ENCODE results near the gene CAPRIN1. TPM values are rescaled to one million over a fixed set of nuclear protein-coding genes. Genes with fewer than 3 reads are reported as not detected.
"Not testable (repeated sequence)": the region's sequence is repeated elsewhere in the genome, so short reads cannot be mapped to it uniquely, and the experiment has no call there.

CAPRIN1 gene
- total RNA-seq, 1 experiment from 2014 or later = 199 TPM

- Histone ChIP-seq H3K4me3 (no peak overlapping the region), H3K9me3 (no peaks in the 10 kb centered on the region), H3K27me3 (no peaks in the 10 kb centered on the region), H3K36me3 (peaks cover 65% of the 10 kb centered on the region)
- DNase-seq = no peak
These were observed 16.6 kb downstream of the CAPRIN1 start for GRCh38 chr11:34068111-34068510.

GRCh38 chr11:34071306-34071705 lies 19.8 kb downstream of the CAPRIN1 start:
- DNase-seq, H3K9me3 ChIP-seq, H3K4me3 ChIP-seq, H3K27me3 ChIP-seq: not testable (repeated sequence)
- H3K36me3 ChIP-seq = peaks cover 70% of the 10 kb centered on the region

GRCh38 chr11:34072041-34072440 lies 20.5 kb downstream of the CAPRIN1 start:
- H3K27me3 ChIP-seq = no peaks in the 10 kb centered on the region
- H3K4me3 ChIP-seq = no peak overlapping the region
- no peak for DNase-seq
- H3K9me3 ChIP-seq = no peaks in the 10 kb centered on the region
- H3K36me3 ChIP-seq = peaks cover 74% of the 10 kb centered on the region

GRCh38 chr11:34072832-34073231 lies 21.3 kb downstream of the CAPRIN1 start:
- no peak for DNase-seq
- Histone ChIP-seq H3K36me3 (peaks cover 74% of the 10 kb centered on the region), H3K27me3 (no peaks in the 10 kb centered on the region), H3K4me3 (no peak overlapping the region), H3K9me3 (no peaks in the 10 kb centered on the region)

GRCh38 chr11:34074391-34074790 lies 22.9 kb downstream of the CAPRIN1 start:
- Histone ChIP-seq H3K9me3 (no peaks in the 10 kb centered on the region), H3K27me3 (no peaks in the 10 kb centered on the region), H3K36me3 (peaks cover 90% of the 10 kb centered on the region), H3K4me3 (no peak overlapping the region)
- no peak for DNase-seq

GRCh38 chr11:34075178-34075820 lies 23.8 kb downstream of the CAPRIN1 start:
- no peaks in the 10 kb centered on the region for H3K27me3 ChIP-seq
- no peak overlapping the region for H3K4me3 ChIP-seq
- peaks cover 92% of the 10 kb centered on the region for H3K36me3 ChIP-seq
- no peak for DNase-seq
- no peaks in the 10 kb centered on the region for H3K9me3 ChIP-seq

- H3K27me3 ChIP-seq = no peaks in the 10 kb centered on the region
- peaks cover 98% of the 10 kb centered on the region for H3K36me3 ChIP-seq
- DNase-seq = no peak
- H3K9me3 ChIP-seq = no peaks in the 10 kb centered on the region
- no peak overlapping the region for H3K4me3 ChIP-seq
These were observed 29.1 kb downstream of the CAPRIN1 start for GRCh38 chr11:34080609-34081008.

- peaks cover 94% of the 10 kb centered on the region for H3K36me3 ChIP-seq
- no peak for DNase-seq
- H3K9me3 ChIP-seq = no peaks in the 10 kb centered on the region
- H3K4me3 ChIP-seq = no peak overlapping the region
- H3K27me3 ChIP-seq = no peaks in the 10 kb centered on the region
These were observed 33.1 kb downstream of the CAPRIN1 start for GRCh38 chr11:34084637-34085036.

- peaks cover 96% of the 10 kb centered on the region for H3K36me3 ChIP-seq
- no peaks in the 10 kb centered on the region for H3K9me3 ChIP-seq
- no peak overlapping the region for H3K4me3 ChIP-seq
- no peaks in the 10 kb centered on the region for H3K27me3 ChIP-seq
- no peak for DNase-seq
These were observed 35.2 kb downstream of the CAPRIN1 start for GRCh38 chr11:34086554-34087283.

- H3K4me3 ChIP-seq = no peak overlapping the region
- no peaks in the 10 kb centered on the region for H3K27me3 ChIP-seq
- H3K36me3 ChIP-seq = peaks cover 94% of the 10 kb centered on the region
- no peak for DNase-seq
- no peaks in the 10 kb centered on the region for H3K9me3 ChIP-seq
These were observed 40.3 kb downstream of the CAPRIN1 start for GRCh38 chr11:34091825-34092224.

GRCh38 chr11:34094900-34095299 lies 43.4 kb downstream of the CAPRIN1 start:
- H3K4me3 ChIP-seq, H3K9me3 ChIP-seq, DNase-seq, H3K27me3 ChIP-seq: not testable (repeated sequence)
- peaks cover 99% of the 10 kb centered on the region for H3K36me3 ChIP-seq

- Histone ChIP-seq H3K4me3 (no peak overlapping the region), H3K27me3 (no peaks in the 10 kb centered on the region), H3K36me3 (peaks cover 83% of the 10 kb centered on the region), H3K9me3 (no peaks in the 10 kb centered on the region)
- DNase-seq = no peak
These were observed 47.3 kb downstream of the CAPRIN1 start for GRCh38 chr11:34098813-34099212.

GRCh38 chr11:34104680-34105078 lies 53.1 kb downstream of the CAPRIN1 start:
- Histone ChIP-seq H3K36me3 (peaks cover 54% of the 10 kb centered on the region), H3K4me3 (peak overlapping the region; percentile 94), H3K9me3 (no peaks in the 10 kb centered on the region), H3K27me3 (no peaks in the 10 kb centered on the region)
- no peak for DNase-seq

- DNase-seq = peak; percentile 97
- peak within 1 kb of the TSS; percentile 94 for H3K4me3 ChIP-seq
- peaks cover 54% of the 10 kb centered on the region for H3K36me3 ChIP-seq
- no peaks in the 10 kb centered on the region for H3K27me3 ChIP-seq
- H3K9me3 ChIP-seq = no peaks in the 10 kb centered on the region
These were observed 53.8 kb downstream of the CAPRIN1 start, which contains the start of gene NAT10 for GRCh38 chr11:34105079-34105956. TSS of gene NAT10 (plus strand) at chr11:34105629. CDS start at chr11:34108226, 2,597 bp downstream.

GRCh38 chr11:34105957-34106504 lies 54.5 kb downstream of the CAPRIN1 start:
- DNase-seq = no peak
- H3K36me3 ChIP-seq = peaks cover 52% of the 10 kb centered on the region
- no peaks in the 10 kb centered on the region for H3K9me3 ChIP-seq
- peak overlapping the region; percentile 94 for H3K4me3 ChIP-seq
- no peaks in the 10 kb centered on the region for H3K27me3 ChIP-seq

GRCh38 chr11:34111722-34112270 lies 60.3 kb downstream of the CAPRIN1 start:
- Histone ChIP-seq H3K36me3 (peaks cover 93% of the 10 kb centered on the region), H3K9me3 (no peaks in the 10 kb centered on the region), H3K4me3 (no peak overlapping the region), H3K27me3 (no peaks in the 10 kb centered on the region)
- no peak for DNase-seq

Measured in MG63 (cell line).